NCI-H1417 (cell line): ENCODE measurements around the gene SLC6A11.

Source experiments
- DNase-seq, 3 experiments: peaks; one replicate each; lab custom pipeline; 2025; lab: John Stamatoyannopoulos, UW

SLC6A11 gene

DNA sequence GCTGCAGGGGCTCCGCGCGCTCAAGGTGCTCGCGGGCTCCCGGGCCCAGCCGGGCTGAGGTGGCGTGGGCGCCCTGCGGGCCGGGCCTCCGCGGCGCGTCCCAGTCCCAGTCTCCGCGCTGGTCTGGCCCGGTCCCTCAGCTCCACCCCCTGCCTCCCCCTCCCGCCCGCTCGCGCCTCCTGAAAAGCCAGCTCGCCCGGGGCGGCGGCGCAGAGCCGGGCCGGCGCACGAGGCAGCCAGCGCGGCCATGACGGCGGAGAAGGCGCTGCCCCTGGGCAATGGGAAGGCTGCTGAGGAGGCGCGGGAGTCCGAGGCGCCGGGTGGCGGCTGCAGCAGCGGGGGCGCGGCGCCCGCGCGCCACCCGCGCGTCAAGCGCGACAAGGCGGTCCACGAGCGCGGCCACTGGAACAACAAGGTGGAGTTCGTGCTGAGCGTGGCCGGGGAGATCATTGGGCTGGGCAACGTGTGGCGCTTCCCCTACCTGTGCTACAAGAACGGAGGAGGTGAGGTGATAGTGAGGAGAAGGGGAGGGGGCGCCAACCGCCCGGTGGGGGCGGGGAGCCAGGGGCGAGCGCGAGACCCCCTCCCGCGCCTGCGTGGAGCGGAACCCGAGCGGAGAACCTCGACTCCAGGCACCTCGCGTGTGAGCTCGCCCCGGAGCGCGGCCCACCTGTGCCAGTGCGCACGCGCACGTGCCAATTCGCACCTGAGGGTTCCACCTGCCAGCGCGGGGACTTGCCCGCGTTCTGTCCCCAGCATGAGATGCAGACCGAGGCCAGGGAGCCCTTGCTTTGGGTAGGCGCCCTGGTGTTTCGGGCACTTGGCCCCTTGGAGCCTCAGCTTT, at the start of gene SLC6A11:
Gene SLC6A11, plus strand, starts transcription at position 210 of the 844 bp plus-strand sequence. Its CDS starts 38 bp downstream, at position 248.
- no peak for DNase-seq

DNA sequence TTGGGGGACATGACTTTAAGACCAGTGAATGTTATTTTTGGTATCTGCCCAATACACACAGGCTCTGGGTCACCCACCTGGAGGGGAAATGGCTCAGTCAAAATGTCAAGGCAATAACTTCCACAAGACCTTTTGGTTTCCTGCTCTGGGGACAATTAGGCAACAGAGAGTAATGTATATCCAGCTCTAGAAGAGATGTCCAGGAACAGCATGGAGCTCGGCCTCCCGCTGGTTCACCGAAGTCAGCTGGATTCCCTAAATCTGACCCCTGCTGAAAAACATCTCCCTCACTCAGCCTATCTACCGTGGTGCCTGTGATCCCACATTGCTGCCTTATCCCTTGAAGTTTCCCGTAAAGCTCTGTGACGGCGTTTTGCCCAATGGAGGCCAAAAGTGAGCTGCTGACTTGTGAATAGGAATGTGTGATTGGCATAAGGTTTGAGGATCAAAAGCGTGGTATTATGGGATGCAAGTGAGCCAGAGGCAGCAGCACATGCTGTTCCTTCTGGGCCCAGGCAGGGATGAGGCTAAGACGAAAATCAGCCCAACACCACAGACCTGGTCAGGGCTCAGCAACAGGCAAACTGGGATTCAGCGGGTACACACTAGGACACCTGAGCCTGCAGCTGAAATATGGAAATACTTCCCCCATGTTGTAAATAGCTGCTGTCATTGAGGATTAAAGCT, 47.2 kb upstream of the SLC6A11 start:
- DNase-seq, result no peak

DNA sequence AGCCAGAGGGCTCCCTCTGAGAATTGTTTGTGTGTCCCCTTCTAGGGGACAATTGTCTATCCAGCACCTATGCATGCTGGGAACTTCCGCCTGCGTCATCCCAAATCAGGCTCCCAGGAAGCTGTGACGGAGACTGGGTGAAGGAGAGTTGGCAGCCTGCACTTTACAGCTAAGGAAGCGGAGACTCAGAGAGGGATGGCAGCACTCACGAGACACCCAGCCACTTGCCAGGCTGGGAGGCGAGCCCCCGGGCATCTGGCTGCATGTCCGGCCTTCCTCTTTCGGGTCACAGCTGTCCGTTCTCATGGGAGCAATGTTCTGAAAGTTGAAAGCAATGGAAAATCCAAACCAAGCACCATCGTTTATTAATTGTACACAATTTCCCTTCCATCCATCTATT, 45.5 kb upstream of the SLC6A11 start:
- DNase-seq, result no peak

DNA sequence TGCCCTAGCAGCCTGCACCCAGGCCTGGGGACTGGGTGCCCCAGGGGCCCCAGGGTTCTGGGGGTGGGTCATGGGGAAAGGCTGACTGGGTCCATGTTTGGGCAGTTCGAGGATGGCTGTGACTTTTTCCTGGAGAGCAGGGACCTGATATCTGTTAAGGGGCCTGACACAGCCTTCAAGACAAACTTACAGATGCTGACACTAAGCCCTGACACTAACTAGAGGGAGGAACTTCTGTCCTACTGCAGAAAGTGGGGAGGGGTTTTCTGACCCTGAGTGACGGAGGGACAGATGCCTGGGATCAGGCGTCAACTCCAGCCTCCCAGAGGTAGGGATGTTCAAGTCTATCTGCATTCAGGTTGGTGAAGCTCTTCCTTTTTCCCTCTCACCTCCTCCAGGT, 45.0 kb upstream of the SLC6A11 start:
- no peak for DNase-seq

DNA sequence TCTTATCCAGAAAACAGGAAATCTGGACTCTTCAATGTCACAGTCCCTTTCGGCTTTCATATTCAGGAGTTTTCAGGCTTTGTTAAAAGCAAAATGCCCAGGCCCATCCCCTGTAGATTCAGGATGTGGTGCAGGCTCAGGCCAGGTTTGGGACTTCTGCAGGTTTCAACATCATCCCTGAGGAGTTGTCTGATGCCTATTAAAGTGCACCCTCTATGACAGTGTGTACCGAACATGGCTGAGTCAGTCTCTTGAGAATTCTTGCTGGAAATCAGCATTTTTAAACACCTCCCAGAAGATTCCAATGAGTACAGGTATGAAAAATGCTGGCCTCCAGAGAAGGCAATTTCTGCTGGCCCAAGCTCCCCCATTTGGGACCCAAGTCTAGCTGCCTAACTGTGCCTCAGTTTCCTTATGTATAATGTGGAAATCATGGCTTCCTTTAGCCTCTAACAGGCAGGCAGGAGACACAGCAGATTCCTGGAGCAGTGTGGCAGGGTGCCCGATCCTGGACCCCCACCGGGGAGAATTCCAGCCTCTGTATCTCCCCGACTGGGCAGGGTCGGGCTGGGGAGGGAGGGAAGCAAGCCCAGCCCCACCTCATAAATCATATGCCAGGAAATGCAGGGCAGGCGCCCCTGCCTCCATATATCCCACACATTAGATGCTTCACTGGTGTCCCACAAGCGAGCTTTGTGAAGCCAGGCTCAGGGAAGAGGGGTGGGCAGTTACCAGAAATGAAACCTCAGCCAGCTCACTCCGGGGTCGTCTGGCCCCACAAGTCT, 44.4 kb upstream of the SLC6A11 start:
- no peak for DNase-seq

DNA sequence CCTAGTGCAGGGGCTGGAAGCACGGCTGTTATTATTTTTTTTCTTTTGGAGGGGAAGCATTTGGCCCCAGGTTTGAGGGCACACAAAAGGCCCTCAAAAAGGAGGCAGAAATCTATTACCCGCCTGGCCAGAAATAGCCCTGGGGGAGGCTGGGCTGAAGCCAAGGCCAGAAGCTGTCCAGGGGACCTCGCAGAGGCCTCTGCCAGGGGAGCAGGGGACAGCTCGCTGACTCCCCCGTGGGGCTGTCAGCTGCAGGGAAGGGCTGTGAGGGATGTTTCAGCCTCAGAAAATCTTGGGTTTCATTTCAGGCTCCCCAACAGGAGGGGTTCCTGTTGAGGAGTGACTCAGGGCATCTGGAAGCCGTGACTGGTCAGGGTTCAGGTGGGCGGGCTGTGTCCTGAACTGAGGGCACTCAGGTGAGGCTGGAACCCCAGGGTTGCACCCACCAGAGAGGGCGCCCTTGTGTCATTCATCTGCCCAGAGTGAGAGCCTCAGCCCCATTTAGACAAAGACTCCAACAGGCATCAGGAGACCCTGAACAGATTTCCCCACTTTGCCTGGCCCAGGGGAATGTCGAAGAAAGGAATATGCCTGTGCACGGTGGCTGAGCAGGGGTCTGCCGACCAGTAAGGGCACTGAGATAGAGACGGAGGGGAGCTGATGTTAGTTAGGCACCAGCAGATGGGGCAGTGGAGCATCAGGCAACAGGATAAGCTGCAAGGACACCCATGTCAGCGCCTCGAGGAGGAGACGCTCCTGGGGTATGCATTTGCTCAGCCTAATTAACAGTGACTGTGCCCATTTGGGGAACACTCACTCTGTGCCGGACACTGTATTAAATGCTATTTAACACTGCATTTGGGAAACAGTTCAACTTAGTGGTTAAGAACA, 43.5 kb upstream of the SLC6A11 start:
- no peak for DNase-seq

DNA sequence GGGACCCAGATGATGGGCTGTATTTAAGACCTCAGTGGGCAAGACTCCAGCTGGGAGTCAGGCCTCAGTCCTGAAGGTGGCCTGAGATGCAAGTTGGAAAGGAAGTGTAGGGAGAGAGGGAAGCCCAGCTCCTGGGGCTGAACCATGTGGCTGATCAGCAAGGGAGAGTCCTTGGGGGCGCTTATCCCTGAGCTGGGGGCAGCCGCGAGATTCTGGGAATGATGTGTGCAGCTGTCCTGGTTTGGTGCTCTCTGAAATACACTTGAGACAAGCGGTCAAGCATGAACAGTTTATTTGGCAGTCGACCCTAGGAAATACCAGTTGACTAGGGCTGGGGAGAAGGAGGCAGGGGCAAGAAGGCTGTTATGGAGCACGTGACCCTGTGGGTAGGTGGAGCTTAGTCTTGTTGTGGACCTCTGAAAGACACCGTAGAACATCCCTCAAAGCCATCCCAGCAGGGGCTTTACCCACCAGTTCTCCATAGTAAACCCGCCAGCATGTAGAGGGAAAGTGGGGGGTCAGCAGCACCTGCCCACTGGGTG, 41.8 kb upstream of the SLC6A11 start:
- no peak for DNase-seq

DNA sequence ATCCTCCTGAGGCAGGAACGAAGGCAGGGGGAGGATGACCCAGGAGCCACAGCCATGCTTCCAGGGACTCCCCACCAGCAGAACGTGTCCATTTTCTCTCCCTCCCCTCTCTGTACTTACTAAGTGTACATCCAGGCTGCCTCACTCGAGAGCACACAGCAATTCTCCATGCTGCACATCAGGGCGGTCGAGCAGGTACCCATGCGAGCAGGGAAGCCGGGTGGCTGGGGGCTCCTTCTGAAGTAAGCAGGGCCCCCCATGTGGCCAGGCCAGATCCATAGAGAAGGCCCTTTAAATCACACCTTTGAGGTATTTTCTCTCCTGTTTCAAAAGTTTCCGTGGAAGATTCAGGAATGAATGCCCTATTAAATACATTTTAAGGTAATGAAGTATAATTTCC, 41.2 kb upstream of the SLC6A11 start:
- DNase-seq, result no peak

DNA sequence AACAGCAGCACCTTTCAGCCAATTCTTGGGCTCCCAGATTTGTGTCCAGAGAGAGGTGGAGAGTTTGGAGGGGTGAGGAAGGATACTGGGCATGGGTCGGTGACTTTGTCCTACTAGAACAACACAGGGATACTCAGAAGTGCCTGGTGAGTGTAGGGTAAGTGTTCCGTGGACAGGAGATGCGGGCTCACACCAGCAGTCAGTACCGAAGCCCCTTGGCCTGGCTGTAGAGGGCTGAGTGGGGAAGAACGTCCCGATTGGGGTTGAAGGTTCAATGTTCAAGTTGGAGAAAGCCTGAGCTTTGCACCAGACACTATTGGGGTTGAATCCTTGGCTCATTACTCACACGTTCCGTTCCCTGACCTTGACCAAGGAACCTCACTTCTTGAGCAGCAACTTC, 40.8 kb upstream of the SLC6A11 start:
- DNase-seq, result no peak

DNA sequence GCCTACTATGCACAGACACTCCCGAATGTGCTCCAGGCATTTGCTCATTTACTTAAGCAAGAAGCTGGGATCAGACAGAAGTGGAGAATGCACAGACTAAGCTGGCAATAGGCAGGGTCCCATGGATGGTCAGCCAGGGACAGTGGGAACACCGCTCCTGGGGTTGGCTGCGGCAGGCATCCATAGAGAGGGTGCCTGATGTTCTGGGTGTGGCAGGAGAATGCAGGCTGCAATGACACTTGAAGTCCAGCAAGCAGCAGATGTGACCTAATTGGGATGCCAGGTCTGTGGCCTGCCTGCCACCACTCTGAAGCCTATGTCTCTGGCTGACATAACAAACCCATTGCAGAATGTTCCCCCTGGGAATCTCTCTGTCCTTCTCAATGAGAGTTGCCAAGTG, 40.2 kb upstream of the SLC6A11 start:
- DNase-seq, result no peak

DNA sequence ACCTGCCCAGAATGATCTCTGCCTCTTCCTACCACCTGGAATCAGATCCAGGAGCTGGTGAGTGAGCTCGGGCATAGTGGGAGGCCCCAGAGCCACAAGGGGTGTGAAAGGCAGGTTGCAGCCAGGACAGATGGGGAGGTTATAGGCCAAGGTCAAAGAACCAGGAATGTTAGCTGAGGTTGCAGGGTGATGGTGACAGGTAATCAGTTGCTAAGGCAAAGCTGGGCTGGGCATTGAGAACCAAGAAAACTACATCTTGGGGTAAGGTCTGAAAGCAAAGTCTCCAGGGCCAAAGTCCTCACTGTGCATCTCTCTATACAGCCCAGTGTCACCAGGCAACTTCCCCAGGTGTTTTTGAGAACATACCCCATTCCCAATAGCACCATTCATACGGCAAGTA, 38.4 kb upstream of the SLC6A11 start:
- DNase-seq, result no peak

DNA sequence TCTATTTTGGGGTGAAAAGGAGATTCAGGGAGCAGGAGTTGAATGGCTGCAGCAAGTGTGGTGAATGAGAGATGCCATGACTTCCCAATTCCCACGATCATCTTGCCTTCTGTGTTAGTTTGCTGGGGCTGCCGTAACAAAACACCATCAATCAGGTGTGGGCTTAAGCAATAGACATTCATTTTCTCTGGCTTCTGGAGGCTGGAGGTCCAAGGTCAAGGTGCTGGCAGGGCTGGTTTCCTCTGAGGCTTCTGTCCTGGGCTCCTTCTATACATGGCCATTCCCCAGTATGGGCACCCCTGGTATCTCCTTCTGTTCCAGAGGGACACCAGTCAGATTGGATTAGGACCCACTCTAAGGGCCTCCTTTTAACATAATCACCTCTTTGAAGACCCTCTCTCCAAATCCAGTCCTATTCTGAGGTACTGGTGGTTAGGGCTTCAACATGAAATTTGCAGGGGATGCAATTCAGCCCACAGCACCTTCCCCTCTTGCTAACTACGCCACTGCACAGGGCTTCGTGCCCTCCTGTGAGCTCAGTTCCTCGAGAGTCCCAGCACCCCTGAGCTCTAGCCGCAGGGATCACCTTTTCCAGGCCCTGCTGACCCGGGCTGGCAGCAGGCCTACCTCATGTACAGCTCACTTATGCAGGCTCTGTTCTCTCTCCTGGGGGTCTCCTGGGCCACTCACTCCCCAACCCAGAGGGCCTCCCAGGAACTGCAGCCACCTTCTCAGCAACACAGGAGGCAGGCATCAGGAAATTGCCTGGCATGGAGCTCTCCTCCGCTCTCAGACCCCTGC, 37.3 kb upstream of the SLC6A11 start:
- DNase-seq, result no peak

DNA sequence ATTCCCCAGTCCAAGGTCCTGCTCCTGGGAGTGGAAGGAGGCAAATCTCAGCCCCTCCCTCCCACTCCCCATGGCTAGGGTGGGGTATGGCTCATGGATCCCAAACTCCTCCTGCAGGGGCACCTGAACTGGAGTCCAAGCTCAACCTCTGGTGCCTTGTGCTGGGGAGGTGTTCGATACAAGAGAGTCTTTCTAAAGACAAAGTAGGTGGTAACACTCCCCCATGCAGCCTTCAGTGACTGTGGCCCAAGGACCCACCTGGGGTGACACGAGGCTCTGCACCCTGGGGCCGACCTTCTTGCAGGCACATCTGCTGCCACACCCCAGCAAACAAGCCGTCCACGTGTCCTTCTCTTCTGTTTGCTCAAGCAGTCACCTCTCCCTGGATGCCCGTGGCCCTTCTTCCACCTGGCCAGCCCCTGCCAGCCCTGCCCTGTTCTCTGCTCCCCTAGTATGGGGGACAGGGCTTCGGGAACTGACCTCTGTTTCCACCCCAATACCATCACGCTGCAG, 36.7 kb upstream of the SLC6A11 start:
- DNase-seq, result no peak

DNA sequence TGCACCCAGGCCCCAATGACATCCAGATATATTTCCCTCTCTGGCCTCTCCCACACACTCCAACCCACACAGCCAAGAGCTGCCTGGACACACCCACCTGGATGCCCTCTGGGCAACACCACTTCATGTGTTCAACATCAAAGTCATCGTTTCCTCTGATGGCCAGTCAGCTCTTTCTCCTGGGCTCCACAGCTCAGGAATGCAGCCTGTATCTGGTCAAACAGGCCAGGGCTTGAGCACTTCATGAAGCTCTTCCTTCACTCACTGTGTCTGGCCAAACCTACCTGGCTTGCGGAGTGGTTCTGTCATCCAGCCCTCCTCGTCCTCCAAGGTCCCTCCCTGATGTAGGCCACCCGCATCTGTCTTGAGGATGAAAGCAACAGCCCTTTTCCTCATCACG, 35.8 kb upstream of the SLC6A11 start:
- DNase-seq, result no peak

DNA sequence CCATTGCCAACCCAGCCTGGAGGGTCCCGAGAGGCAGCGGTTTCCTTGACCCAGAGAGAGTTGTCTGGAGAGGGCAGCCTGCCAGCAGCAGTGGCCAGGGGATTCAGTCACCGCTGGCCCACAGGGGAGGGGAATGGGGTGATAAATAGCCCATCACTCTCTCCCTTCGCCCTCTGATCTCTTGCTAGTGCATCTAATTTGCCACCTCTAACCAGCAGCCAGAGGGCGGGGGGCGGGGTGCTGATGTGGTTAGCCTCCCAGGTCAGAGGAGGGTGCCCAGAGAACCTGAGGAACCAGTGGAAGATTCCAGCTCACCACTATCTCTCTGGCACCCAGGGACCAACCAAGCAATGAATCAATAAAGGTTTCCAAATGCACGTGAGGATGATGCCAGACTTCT, 35.1 kb upstream of the SLC6A11 start:
- no peak for DNase-seq

DNA sequence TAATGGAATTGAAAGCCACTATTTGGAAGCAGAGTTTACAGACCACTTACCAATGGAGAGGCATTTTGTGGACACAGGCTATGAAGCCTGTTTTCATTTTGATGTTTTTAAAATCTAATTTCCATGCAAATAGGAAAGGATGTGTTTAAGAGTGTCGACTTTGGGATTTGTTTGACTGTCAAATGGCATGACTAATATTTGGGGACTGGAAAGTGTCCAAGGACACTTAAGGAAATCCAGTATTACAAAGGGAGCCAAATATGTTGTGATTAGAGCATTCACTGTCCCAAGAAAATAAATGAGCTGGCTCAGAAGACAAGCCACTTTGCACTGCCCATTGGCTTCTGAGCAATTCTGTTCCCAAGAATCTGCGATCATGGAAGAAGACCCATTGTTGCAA, 34.0 kb upstream of the SLC6A11 start:
- DNase-seq, result no peak

DNA sequence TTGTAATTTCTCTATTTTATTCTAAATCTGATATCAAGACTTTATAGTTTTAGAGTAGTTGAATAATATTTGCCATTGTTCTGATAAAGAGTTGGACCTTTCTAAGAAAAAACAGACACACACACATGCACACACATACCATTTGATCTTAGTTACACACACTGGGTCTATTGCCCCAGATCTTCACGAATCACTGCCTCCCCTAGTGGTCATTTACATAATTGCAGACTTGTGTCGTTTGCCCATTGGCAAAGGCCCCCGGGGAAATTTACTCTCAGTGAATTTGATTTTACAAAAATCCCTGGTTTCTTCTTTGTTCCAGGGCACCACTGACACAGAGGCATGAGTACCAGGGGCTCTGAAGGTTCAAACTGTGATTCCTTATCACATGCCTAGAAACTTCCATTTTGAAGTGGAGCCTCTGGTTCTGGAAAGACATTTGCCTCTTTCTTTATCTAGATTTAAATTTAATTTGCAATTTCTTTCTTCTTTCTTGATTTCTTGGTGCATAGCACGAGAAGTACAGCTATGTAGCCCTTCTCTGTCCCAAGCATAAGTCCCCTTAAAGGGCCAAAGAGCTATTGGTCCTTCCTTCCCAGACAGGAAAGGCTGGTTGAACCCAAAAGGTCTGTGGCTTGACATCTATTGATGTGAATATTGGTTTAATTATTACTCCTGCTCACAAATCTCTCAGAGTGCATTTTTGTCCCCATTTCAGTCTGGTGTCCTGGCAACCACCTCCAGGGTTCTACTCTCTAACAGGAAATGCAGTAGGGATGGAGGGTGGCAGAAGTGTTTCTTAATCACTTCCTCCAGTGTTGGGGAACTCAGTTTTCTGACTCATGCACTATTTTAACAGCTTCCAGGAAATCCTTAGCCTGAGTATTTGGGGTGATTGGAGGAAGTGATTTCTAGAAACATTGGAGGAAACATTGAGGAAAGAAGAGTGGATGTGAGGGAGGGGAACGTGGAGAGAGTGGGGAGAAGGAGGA, 32.4 kb upstream of the SLC6A11 start:
- DNase-seq, result peak in 2 of 3 experiments; percentile 10 to 34

DNA sequence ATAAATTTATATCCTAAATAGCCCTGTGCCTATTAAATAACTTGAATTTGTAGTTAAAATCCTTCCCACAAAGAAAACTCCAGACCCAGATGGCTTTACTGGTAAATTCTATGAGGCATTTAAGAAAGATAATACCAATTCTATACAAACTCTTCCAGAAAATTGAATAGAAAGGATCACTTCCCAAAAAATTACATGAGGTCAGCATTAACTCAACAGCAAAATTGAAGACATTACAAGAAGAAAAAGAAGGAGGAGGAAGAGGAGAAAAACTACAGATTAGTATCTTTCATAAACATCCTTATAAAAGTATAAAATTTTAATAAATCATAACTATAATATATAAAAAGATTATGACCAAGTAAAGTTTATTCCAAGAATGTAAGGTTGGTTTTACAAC, 29.4 kb upstream of the SLC6A11 start:
- no peak for DNase-seq

DNA sequence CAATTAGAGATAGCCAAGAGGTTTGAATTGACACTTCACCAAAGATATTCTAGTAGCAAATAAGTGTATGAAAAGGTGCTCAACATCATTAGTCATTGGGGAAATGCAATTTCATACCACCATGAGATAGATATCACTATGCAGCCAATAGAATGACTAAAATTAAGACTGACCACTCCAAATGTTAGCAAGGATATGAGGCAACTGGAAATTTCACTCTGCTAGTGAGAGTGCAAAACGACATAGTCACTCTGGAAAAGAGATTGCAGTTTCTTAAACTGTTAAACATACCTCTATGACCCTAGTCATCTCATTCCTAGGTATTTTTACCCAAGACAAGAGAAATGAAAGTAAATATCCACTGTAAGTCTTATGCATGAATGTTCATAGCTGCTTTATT, 27.6 kb upstream of the SLC6A11 start:
- DNase-seq, result no peak
